KMS-11 (cell line): ENCODE measurements around the gene FHOD1.

Experiments
- H2AFZ ChIP-seq: fragments of 200-600 bp; sonication (generic); 2 replicates; pipeline ENCODE4 v1.6.1; 2016; ENCODE audit warnings: antibody characterized with exemption, mixed run types, low read depth
- H3K27ac ChIP-seq: fragments of 200-600 bp; sonication (generic); 2 replicates; pipeline ENCODE4 v1.6.1; 2016; ENCODE audit warnings: mild to moderate bottlenecking, mixed run types
- H3K27me3 ChIP-seq: fragments of 200-600 bp; sonication (generic); 2 replicates; pipeline ENCODE4 v1.6.1; 2017; ENCODE audit warnings: mild to moderate bottlenecking, low read depth, mixed run types, moderate library complexity; ENCODE audit not compliant: insufficient read depth
- H3K36me3 ChIP-seq: fragments of 200-600 bp; sonication (generic); 2 replicates; pipeline ENCODE4 v1.6.1; 2017; ENCODE audit warnings: mild to moderate bottlenecking, mixed run types; ENCODE audit not compliant: insufficient read depth
- H3K4me1 ChIP-seq: fragments of 200-600 bp; sonication (generic); 2 replicates; pipeline ENCODE4 v1.6.1; 2016; ENCODE audit warnings: mild to moderate bottlenecking, low read depth, mixed run types; ENCODE audit not compliant: poor library complexity, severe bottlenecking
- H3K4me2 ChIP-seq: fragments of 200-600 bp; sonication (generic); 2 replicates; pipeline ENCODE4 v1.7.0; 2016; ENCODE audit warnings: mild to moderate bottlenecking, mixed run types
- H3K4me3 ChIP-seq: fragments of 200-600 bp; sonication (generic); IDR thresholded peaks from 2 replicates; pipeline ENCODE4 v1.6.1; 2017; ENCODE audit warnings: low read depth, low read length, mixed read lengths; ENCODE audit not compliant: insufficient read depth
- H3K79me2 ChIP-seq: fragments of 200-600 bp; sonication (generic); 2 replicates; pipeline ENCODE4 v1.6.1; 2016; ENCODE audit warnings: low read depth, mixed run types; ENCODE audit not compliant: insufficient read depth
- H3K9ac ChIP-seq: fragments of 200-600 bp; sonication (generic); 2 replicates; pipeline ENCODE4 v1.6.1; 2016; ENCODE audit warnings: mild to moderate bottlenecking, mixed run types
- H4K20me1 ChIP-seq: fragments of 200-600 bp; sonication (generic); 2 replicates; pipeline ENCODE4 v1.6.1; 2016; ENCODE audit warnings: mild to moderate bottlenecking, mixed run types; ENCODE audit not compliant: insufficient read depth
- TF ChIP-seq, protein P1 (sequence below): fragments of 200-600 bp; sonication (generic); conservative IDR thresholded peaks from 2 replicates; pipeline ENCODE4 v1.6.1; 2017; ENCODE audit warnings: low read depth, mild to moderate bottlenecking, antibody characterized with exemption, low read length, moderate library complexity, mixed read lengths

Gene FHOD1

DNA sequence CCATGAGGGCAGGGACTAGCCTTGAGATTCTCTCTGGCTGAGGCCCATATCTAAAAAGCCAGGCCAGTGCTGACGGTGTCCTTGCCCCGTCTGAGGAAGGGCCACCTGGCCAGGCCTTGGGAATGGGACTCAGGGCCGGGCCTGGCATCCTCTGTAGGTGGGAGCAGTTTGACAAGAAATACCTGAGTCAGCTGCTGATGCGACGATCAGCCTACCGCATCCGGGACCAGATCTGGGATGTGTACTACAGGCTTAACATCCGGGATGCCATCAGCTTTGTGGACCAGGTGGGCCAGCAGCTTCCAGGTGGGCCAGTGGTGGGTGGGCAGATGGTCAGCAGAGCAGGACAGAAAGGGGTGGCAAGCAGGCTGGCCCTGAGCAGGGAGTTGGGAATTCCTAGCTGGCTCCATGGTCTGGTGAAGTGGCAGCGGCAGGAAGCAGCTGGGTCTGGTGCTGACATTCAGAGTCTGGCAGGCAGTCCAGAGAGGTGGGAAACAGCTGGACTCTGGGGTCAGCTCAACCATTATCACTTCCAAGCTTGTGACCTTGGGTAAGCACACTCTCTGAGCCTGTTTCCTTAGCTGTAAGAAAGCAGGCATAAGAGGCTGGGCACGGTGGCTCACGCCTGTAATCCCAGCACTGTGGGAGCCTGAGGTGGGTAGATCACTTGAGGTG is 11.0 kb upstream of the FHOD1 start:
- H4K20me1 ChIP-seq = no peaks in the 10 kb centered on the region
- H2AFZ ChIP-seq = no peak overlapping the region
- no peak overlapping the region for H3K27ac ChIP-seq
- H3K4me2 ChIP-seq = no peak overlapping the region
- TF ChIP-seq, protein P1, sequence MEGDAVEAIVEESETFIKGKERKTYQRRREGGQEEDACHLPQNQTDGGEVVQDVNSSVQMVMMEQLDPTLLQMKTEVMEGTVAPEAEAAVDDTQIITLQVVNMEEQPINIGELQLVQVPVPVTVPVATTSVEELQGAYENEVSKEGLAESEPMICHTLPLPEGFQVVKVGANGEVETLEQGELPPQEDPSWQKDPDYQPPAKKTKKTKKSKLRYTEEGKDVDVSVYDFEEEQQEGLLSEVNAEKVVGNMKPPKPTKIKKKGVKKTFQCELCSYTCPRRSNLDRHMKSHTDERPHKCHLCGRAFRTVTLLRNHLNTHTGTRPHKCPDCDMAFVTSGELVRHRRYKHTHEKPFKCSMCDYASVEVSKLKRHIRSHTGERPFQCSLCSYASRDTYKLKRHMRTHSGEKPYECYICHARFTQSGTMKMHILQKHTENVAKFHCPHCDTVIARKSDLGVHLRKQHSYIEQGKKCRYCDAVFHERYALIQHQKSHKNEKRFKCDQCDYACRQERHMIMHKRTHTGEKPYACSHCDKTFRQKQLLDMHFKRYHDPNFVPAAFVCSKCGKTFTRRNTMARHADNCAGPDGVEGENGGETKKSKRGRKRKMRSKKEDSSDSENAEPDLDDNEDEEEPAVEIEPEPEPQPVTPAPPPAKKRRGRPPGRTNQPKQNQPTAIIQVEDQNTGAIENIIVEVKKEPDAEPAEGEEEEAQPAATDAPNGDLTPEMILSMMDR = no peak
- H3K4me1 ChIP-seq = peaks cover 12% of the 10 kb centered on the region
- H3K9ac ChIP-seq = no peak overlapping the region
- no peak overlapping the region for H3K4me3 ChIP-seq
- no peaks in the 10 kb centered on the region for H3K79me2 ChIP-seq
- no peaks in the 10 kb centered on the region for H3K36me3 ChIP-seq
- H3K27me3 ChIP-seq = no peaks in the 10 kb centered on the region

DNA sequence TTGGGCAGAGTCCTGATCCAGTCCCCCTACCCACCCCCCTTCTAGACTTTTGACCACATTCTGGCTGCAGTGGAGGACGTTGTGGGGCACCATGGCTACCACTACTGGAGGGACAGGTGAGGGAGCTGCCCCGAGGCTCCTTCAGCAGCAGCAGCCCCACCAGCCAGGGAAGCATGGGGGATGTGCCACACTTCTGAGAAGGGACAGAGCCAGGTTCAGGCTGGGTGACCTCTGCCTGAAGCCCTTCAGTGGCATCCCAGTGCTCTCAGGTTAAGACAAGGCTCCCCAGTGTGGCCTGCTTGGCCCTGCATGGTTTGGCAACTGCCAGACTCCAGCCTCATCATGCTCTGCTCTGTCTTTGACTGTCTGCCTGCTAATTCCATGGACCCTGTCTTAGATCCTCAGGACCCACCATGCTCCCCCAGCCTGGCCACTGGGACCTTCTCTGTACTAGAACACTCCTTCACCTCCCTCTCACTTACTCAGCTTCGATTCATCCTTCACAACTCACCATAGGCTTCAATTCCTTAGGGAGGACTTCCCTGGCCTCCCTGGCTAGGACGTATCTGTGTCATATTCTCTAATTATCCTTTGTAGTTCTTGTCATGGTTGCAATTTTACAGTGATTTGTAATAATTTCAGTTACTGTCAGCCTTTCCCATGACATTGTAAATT is 10.3 kb upstream of the FHOD1 start:
- Histone ChIP-seq H4K20me1 (no peaks in the 10 kb centered on the region), H3K4me3 (no peak overlapping the region), H3K27ac (no peak overlapping the region), H3K4me1 (peaks cover 12% of the 10 kb centered on the region), H3K79me2 (no peaks in the 10 kb centered on the region), H3K27me3 (no peaks in the 10 kb centered on the region), H3K9ac (no peak overlapping the region), H3K4me2 (no peak overlapping the region), H3K36me3 (no peaks in the 10 kb centered on the region), H2AFZ (no peak overlapping the region)
- TF ChIP-seq, protein P1 = no peak

DNA sequence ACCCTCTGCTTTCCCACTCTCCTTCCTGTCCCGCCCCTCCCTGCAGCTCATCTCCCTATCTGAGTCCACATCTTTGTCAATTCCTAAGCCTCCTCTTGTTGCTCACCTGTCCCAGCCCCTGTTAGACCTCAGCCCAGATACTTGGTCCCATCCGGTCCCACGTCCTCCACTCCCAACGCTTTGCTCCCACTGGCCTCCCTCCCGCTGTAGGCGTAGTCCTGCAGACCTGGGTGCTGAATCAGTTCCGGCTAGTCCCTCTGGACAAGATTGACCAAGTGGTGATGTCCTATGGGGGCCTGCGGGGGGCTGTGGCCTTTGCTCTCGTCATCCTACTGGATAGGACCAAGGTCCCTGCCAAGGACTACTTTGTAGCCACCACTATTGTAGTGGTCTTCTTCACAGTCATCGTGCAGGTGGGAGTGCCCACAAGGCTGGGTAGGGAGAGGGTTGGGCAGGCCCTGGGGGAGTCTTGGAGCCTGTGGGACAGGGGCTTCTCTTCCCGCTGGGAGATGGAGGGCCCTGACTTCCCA is 9.5 kb upstream of the FHOD1 start:
- TF ChIP-seq, protein P1 = no peak
- Histone ChIP-seq H3K27me3 (0 out of 2 replicates have a peak, but pooled peaks cover under 1% of the 10 kb centered on the region), H3K79me2 (no peaks in the 10 kb centered on the region), H3K27ac (no peak overlapping the region), H3K4me1 (peaks cover 12% of the 10 kb centered on the region), H3K4me2 (no peak overlapping the region), H3K36me3 (no peaks in the 10 kb centered on the region), H4K20me1 (no peaks in the 10 kb centered on the region), H3K4me3 (no peak overlapping the region), H2AFZ (no peak overlapping the region), H3K9ac (no peak overlapping the region)

DNA sequence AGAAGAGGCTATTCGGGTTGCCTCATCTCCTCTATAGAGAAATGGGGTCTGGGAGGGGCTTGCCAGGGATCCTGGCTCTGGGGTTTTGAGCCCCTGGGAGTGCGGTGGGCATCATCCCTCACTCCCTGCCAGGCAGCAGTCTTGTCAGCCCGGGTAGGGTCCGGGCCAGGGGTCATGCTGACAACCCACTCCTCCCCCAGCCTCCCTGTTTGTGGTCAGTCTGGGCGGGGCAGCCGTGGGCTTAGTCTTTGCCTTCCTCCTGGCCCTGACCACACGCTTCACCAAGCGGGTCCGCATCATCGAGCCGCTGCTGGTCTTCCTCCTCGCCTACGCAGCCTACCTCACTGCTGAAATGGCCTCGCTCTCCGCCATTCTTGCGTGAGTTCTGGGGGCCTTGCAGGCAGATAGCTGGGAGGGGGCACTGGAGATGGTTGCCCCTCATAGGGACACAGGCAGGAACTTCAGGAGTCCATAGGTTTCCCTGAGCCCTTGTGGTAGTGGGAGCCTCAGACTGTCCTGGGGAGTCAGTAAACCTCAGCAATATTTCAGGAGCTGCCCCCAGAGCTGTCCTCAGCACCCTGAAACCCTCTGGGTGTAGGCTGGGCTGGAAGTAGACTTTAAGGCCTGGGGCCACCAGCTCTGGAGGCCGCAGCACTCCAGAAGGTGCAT is 8.4 kb upstream of the FHOD1 start:
- H3K79me2 ChIP-seq = no peaks in the 10 kb centered on the region
- H3K9ac ChIP-seq = no peak overlapping the region
- H2AFZ ChIP-seq = no peak overlapping the region
- peaks cover 4% of the 10 kb centered on the region for H3K4me1 ChIP-seq
- no peak overlapping the region for H3K4me2 ChIP-seq
- no peaks in the 10 kb centered on the region for H4K20me1 ChIP-seq
- no peaks in the 10 kb centered on the region for H3K36me3 ChIP-seq
- TF ChIP-seq, protein P1 = no peak
- H3K4me3 ChIP-seq = no peak overlapping the region
- peaks cover 7% of the 10 kb centered on the region; the same call in 1 of the 2 replicates for H3K27me3 ChIP-seq
- H3K27ac ChIP-seq = no peak overlapping the region
